Fibroblast of the aortic adventitia (primary cell): Measurements from ENCODE around the gene RNU6-7. TPM values are rescaled to one million over a fixed set of nuclear protein-coding genes. Genes with fewer than 3 reads are reported as not detected.

Experiments
- DNase-seq: peaks from one replicate; pipeline ENCODE4 v3.0.0-alpha.2; 2010; ENCODE audit warnings: low read depth
- H3K4me3 ChIP-seq: 2 replicates; pipeline ENCODE4 v1.5.1; 2011; ENCODE audit warnings: low read depth, mild to moderate bottlenecking, control low read depth, low read length, moderate library complexity
- total RNA-seq: library from RNA; depleted of rRNA; stranded (reverse); fragments of >200 nt; gene quantifications from 2 replicates; pipeline ENCODE4 v1.2.3, GENCODE V29; 2012; ENCODE audit warnings: low replicate concordance
- TF ChIP-seq, protein P1 (sequence below): IDR thresholded peaks from 2 replicates; pipeline ENCODE4 v1.5.1; 2011; ENCODE audit warnings: mild to moderate bottlenecking, low read length, control low read depth, inconsistent platforms; ENCODE audit not compliant: insufficient read depth

RNU6-7 gene
- total RNA-seq, 1 donor: not detected

DNA sequence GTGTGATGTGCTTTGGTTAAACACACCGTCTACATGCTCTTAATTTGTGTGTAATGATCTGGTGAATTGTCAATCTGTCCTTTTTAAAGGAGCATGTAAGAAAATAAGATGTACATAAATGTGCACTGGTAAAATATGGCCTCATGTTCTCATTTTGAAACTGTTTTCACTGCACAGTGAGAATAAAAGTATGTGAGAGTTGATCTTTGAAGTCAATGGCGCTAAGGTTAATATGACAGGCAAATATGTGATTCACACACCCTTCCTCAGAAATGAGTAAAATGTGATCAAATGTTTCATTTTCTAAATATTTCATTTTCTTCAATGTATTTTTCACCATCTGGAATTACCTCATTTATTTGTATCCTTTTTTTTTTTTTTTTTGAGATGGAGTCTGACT lies 8.3 kb upstream of the RNU6-7 start:
- DNase-seq: no peak
- no peak overlapping the region for H3K4me3 ChIP-seq
- TF ChIP-seq, protein P1, sequence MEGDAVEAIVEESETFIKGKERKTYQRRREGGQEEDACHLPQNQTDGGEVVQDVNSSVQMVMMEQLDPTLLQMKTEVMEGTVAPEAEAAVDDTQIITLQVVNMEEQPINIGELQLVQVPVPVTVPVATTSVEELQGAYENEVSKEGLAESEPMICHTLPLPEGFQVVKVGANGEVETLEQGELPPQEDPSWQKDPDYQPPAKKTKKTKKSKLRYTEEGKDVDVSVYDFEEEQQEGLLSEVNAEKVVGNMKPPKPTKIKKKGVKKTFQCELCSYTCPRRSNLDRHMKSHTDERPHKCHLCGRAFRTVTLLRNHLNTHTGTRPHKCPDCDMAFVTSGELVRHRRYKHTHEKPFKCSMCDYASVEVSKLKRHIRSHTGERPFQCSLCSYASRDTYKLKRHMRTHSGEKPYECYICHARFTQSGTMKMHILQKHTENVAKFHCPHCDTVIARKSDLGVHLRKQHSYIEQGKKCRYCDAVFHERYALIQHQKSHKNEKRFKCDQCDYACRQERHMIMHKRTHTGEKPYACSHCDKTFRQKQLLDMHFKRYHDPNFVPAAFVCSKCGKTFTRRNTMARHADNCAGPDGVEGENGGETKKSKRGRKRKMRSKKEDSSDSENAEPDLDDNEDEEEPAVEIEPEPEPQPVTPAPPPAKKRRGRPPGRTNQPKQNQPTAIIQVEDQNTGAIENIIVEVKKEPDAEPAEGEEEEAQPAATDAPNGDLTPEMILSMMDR: no peak

DNA sequence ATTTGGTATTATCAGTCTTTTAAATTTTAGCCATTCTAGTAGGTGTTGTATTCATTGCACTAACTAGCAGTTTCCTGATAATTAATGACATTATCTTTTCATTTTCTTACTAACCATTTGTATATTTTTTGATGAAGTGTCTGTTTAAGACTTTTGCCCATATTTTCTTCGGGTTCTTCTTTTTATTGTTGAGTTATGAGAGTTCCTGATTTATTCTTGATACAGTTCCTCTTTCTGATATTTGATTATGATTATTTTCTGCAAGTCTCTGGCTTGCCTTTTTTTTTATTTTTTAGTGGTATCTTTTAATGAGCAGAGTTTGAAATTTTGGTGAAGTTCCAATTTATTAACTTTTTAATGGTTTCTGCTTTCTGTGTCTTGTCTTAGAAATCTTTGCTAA lies 6.2 kb upstream of the RNU6-7 start:
- TF ChIP-seq, protein P1: no peak
- DNase-seq: no peak
- H3K4me3 ChIP-seq: no peak overlapping the region

DNA sequence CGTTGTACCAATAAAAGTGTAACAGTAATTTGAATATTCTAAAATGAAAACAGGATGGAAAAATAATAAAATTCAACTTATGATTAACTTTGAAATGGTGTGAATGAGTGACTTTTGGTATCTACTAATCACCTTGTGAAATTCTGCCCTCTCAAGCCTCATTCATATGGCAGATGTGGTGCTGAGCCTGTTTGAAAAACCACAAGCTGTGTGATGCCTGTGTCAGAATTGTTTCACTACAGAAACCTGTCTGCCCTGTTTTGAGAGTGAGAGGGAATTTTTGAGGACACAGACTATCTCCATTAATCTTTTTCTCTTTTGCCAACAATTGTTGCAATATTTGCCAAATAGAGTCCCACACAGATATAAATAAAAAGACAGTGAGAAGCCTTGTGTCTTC lies 3.9 kb upstream of the RNU6-7 start:
- no peak for DNase-seq
- no peak overlapping the region for H3K4me3 ChIP-seq
- TF ChIP-seq, protein P1: no peak

DNA sequence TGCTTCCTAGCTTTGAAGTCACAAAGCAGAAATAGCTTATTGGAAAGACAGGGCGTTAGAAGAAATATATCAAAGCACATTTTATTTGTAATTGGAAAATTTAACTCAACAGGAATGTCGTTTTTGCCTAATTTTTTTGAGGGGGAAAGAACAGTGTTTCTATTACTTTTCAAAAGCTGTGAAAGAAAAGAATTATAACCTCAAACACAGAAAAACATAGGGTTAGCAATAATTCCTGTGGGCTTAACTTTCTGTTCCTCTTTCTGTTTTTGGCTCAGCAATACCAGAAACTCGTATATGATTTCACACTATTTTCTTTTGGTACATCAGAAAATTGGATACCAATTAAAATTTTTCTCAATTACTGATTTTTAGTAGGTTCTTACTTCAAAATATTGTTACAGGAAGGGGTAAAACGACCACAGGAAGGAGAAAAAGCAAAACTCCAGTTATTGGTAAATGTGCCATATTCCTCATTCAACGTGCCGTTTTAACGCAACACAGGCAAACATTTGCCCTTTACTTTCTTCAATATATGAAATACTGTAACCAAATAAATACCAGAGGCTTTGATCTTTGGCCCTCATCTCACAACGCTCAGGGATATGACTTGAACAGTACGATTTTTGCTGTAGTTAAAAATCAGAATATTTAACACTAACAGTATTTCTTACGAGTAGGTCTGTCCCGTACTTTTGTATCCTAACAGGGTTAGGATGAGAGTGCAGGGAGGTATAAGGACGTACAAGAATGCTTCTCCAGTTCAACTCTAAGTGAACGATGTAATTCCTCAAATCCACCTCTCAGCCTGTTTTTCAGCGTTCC lies 1.3 kb upstream of the RNU6-7 start:
- peak overlapping the region; percentile 66 for H3K4me3 ChIP-seq
- no peak for DNase-seq
- TF ChIP-seq, protein P1: no peak

DNA sequence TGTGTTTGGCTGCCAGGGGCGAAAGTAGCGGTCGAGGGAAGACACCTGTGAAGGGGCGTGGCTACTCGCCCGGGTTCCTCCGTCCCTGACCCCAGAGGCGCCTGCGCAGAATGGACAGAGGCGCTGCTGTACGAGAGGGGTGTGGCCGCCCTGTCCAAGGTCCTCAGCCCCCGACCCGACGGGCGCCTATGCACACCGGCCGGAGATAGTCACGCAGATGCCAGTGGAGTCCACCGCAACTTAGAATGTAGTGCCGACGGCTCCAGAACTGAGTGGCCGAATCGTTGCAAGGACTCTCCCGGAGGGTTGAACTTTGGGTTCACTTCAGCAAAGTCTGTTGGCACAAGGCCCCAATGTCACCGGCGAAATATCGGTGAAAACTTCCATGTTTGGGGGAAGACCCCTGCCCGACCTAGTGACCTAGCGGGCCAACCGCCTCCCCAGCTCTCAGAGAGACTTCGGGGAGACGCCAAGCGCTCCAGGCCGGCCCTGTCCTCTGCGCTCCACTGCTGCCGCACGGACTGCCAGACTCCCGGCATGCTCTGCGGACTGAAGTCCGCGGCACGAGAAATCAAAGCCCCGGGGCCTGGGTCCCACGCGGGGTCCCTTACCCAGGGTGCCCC lies 541 bp upstream of the RNU6-7 start:
- peak; percentile 30 for DNase-seq
- TF ChIP-seq, protein P1: no peak
- H3K4me3 ChIP-seq: peak overlapping the region; percentile 66

DNA sequence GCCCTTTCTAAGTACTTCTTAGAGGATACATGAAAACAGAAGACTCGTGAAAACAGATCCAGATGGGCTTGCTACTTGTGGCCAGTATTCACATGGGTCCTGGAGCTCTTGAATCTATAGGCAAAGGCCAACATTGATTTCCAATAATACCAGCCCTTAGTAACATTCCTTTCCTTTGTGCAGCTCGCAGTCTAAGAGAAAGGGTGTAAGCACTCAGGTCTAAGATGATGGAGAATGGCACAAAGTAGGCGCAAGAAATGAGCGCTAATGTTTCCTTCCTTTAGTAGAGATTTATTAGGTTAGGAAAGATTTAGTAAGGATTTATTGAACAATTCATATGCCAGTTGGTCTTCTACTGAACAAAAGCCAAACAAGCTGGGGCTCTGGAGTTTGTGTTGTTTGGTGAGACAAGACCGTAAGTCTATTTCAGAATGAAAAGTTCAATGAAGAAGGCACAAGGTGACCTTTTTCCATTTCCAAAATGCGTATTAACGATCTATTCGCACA lies 699 bp downstream of the RNU6-7 start:
- TF ChIP-seq, protein P1: no peak
- no peak for DNase-seq
- peak overlapping the region; percentile 25 for H3K4me3 ChIP-seq
